Muscle of leg (tissue), 11 donors: ENCODE results near the gene CBX1. TPM values are rescaled to one million over a fixed set of nuclear protein-coding genes. Genes with fewer than 3 reads are reported as not detected.

Experiments used
- DNase-seq: peaks from one replicate; pipeline ENCODE4 v3.0.0; 2013
- H3K27ac ChIP-seq: one replicate; pipeline ENCODE4 v1.5.1; 2013; ENCODE audit warnings: mild to moderate bottlenecking, low read length, control low read depth
- H3K27me3 ChIP-seq: one replicate; pipeline ENCODE4 v1.6.1; 2013; ENCODE audit warnings: low read length; ENCODE audit not compliant: control insufficient read depth, insufficient read depth
- H3K36me3 ChIP-seq: one replicate; pipeline ENCODE4 v1.6.1; 2013; ENCODE audit warnings: low read length; ENCODE audit not compliant: control insufficient read depth, insufficient read depth
- H3K4me1 ChIP-seq: one replicate; pipeline ENCODE4 v1.6.1; 2013; ENCODE audit warnings: low read length; ENCODE audit not compliant: control insufficient read depth, insufficient read depth
- H3K4me3 ChIP-seq: one replicate; pipeline ENCODE4 v1.5.1; 2013; ENCODE audit warnings: low read length, control low read depth
- H3K9me3 ChIP-seq: replicated peaks from 2 replicates; pipeline ENCODE4 v1.6.1; 2013; ENCODE audit warnings: low read depth, low read length; ENCODE audit not compliant: control insufficient read depth
- WGBS: methylation state at CpG from one replicate; pipeline ENCODE4 v1.1.5; 2013; ENCODE audit warnings: missing lambda C conversion rate; ENCODE audit not compliant: insufficient coverage; 5-methylcytosine and 5-hydroxymethylcytosine counted together
- polyA plus RNA-seq, 8 donors: library from polyadenylated mRNA; unstranded; fragments of 120-200 nt; gene quantifications; one replicate each; pipeline versions ENCODE4 v1.2.1 to v1.2.3, GENCODE V29; 2013; ENCODE audit warnings: inconsistent platforms in 1 of 8, low replicate concordance in 1 of 8; ENCODE audit not compliant: insufficient read length in 8 of 8, insufficient read depth in 1 of 8
- total RNA-seq: library from RNA; stranded (reverse); fragments of 120-200 nt; gene quantifications from one replicate; pipeline ENCODE4 v1.2.4, GENCODE V29; 2013

Gene CBX1
- total and polyA plus RNA-seq, 9 donors: 54.0 to 118 (median 87.4) TPM

GRCh38 chr17:48022901-48023300 lies 78.4 kb downstream of the CBX1 start:
- Histone ChIP-seq H3K9me3 (no peaks in the 10 kb centered on the region), H3K36me3 (no peaks in the 10 kb centered on the region), H3K4me3 (no peak overlapping the region), H3K27ac (no peak overlapping the region), H3K4me1 (peaks cover 37% of the 10 kb centered on the region), H3K27me3 (peaks cover 34% of the 10 kb centered on the region)
- DNase-seq: no peak
- 66% methylated on average over 3 of the region's 6 CpGs for WGBS

DNA sequence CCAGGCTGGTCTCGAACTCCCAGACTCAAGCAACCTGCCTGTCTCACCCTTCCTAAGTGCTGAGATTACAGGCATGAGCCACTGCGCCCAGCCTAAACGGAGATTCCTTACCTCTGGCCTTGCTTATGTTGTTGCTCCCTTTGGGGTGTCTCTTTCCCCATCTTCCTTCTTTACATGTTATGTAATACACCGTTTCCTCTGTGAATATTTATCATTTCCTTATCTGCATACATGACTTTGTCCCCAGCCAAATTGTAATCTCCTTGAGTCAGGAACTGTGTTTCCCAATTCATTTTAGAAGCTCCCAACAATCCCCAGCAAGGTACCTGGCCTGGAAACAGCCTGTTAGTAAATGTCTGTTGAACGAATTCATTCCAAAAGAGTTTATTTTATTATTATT lies 79.3 kb downstream of the CBX1 start:
- H3K9me3 ChIP-seq: no peaks in the 10 kb centered on the region
- peaks cover 36% of the 10 kb centered on the region for H3K4me1 ChIP-seq
- no peaks in the 10 kb centered on the region for H3K36me3 ChIP-seq
- peaks cover 34% of the 10 kb centered on the region for H3K27me3 ChIP-seq
- H3K4me3 ChIP-seq: no peak overlapping the region
- no peak overlapping the region for H3K27ac ChIP-seq
- DNase-seq: no peak
- WGBS: 81% methylated on average over 3 of the region's 5 CpGs

Other genes with a start within 250 kb of the CBX1 start
- gene SP2, start 205.2 kb downstream of the CBX1 start, total RNA-seq: 2.0 TPM
- 10 to 100 TPM; 13.3 to 19.5 (median 17.0) TPM for gene SP2, start 205.2 kb downstream of the CBX1 start, polyA plus RNA-seq
- 11.8 TPM for gene PNPO, start 159.9 kb downstream of the CBX1 start, total RNA-seq
- 10 to 100 TPM in 1 of 8 donors, 1 to 10 TPM in 7; 5.9 to 10.2 (median 8.8) TPM for gene PNPO, start 159.9 kb downstream of the CBX1 start, polyA plus RNA-seq
- not detected for gene PRR15L, start 143.6 kb downstream of the CBX1 start, total RNA-seq
- gene PRR15L, start 143.6 kb downstream of the CBX1 start, polyA plus RNA-seq: 10 to 100 TPM in 1 of 8 donors, 1 to 10 TPM in 1, under 1 TPM in 4, not detected in 2; 0.11 to 10.7 (median 0.21) TPM
- 90.3 TPM for gene CDK5RAP3, start 130.4 kb downstream of the CBX1 start, total RNA-seq
- gene CDK5RAP3, start 130.4 kb downstream of the CBX1 start, polyA plus RNA-seq: 10 to 100 TPM; 72.6 to 99.0 (median 83.5) TPM
- gene COPZ2, start 63.7 kb downstream of the CBX1 start, total RNA-seq: 99.2 TPM
- 10 to 100 TPM; 30.1 to 68.0 (median 46.7) TPM for gene COPZ2, start 63.7 kb downstream of the CBX1 start, polyA plus RNA-seq
- 68.7 TPM for gene NFE2L1, start 53.1 kb downstream of the CBX1 start, total RNA-seq
- 100 to 1,000 TPM; 199 to 326 (median 258) TPM for gene NFE2L1, start 53.1 kb downstream of the CBX1 start, polyA plus RNA-seq
- gene SNX11, start 6.3 kb upstream of the CBX1 start, total RNA-seq: 6.9 TPM
- 10 to 100 TPM in 7 of 8 donors, 1 to 10 TPM in 1; 9.1 to 12.9 (median 11.3) TPM for gene SNX11, start 6.3 kb upstream of the CBX1 start, polyA plus RNA-seq